Ovary (tissue), 3 donors: ENCODE results near the gene UQCRH.

Experiments used
- EP300 ChIP-seq: sonication (generic); formaldehyde crosslinking; IDR thresholded peaks from one replicate; pipeline ENCODE4 v1.6.1; 2017; ENCODE audit warnings: antibody characterized with exemption
- POLR2A ChIP-seq: fragments of 450-650 bp; IDR thresholded peaks from one replicate; pipeline ENCODE4 v1.6.1; 2017; ENCODE audit warnings: antibody characterized with exemption, mild to moderate bottlenecking, moderate library complexity
- TF ChIP-seq, protein P1 (sequence below), 3 donors: fragments of 450-650 bp in 2 of 3; fragments of 200-600 bp in 1 of 3; IDR thresholded peaks; one replicate each; pipeline versions ENCODE4 v1.5.1 to v1.8.0; 2016 to 2022; ENCODE audit warnings: antibody characterized with exemption in 3 of 3, mild to moderate bottlenecking in 1 of 3
- donor health status: DM: no; HTN: no; CAD: no.

GRCh38 chr1:46306159-46306530, 2.6 kb downstream of the UQCRH start:
- TF ChIP-seq, protein P1, sequence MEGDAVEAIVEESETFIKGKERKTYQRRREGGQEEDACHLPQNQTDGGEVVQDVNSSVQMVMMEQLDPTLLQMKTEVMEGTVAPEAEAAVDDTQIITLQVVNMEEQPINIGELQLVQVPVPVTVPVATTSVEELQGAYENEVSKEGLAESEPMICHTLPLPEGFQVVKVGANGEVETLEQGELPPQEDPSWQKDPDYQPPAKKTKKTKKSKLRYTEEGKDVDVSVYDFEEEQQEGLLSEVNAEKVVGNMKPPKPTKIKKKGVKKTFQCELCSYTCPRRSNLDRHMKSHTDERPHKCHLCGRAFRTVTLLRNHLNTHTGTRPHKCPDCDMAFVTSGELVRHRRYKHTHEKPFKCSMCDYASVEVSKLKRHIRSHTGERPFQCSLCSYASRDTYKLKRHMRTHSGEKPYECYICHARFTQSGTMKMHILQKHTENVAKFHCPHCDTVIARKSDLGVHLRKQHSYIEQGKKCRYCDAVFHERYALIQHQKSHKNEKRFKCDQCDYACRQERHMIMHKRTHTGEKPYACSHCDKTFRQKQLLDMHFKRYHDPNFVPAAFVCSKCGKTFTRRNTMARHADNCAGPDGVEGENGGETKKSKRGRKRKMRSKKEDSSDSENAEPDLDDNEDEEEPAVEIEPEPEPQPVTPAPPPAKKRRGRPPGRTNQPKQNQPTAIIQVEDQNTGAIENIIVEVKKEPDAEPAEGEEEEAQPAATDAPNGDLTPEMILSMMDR (IDR thresholded peaks at IDR 0.05) = no peak
- TF ChIP-seq EP300 = no peak
- no peak for TF ChIP-seq POLR2A
